ENCODE data around the gene LY9. TPM values are rescaled to one million over a fixed set of nuclear protein-coding genes. Genes with fewer than 3 reads are reported as not detected.

LY9 gene
- total and polyA plus RNA-seq, 9 of the 15 experiments (the other 6 are each of a cell fraction or from before 2014, with no cell fraction given), result not detected

GRCh38 chr1:160774886-160775719 is 20.9 kb upstream of the LY9 start (continued):
- TF ChIP-seq REST (IDR thresholded peaks at IDR 0.05; ENCODE audit: borderline replicate concordance) (no peak), REST (CRISPR knock-in tag; IDR thresholded peaks at IDR 0.05; ENCODE audit: low read depth) (no peak), RFX7 (CRISPR knock-in tag; IDR thresholded peaks at IDR 0.05) (no peak), HMG20B (CRISPR knock-in tag; IDR thresholded peaks at IDR 0.05) (no peak), CHCHD3 (CRISPR knock-in tag; IDR thresholded peaks at IDR 0.05) (no peak), MECOM (CRISPR knock-in tag; IDR thresholded peaks at IDR 0.05) (no peak), MNT (conservative IDR thresholded peaks at IDR 0.05) (no peak), ZC3H4 (CRISPR knock-in tag; IDR thresholded peaks at IDR 0.05; ENCODE audit: borderline replicate concordance) (no peak), KDM1A (IDR thresholded peaks at IDR 0.05) (no peak), KLF6 (CRISPR knock-in tag; IDR thresholded peaks at IDR 0.05; ENCODE audit: borderline replicate concordance) (no peak)

Data from K562 (cell line).